GM12865 (cell line): ENCODE data around the gene FAM193A.

Experiments
- DNase-seq: peaks from one replicate; pipeline ENCODE4 v3.0.0; 2010; ENCODE audit warnings: low read depth
- H3K4me3 ChIP-seq: 2 replicates; pipeline ENCODE4 v1.5.1; 2011; ENCODE audit warnings: mild to moderate bottlenecking, low read depth, low read length, control low read depth
- CTCF ChIP-seq: IDR thresholded peaks from 2 replicates; pipeline ENCODE4 v1.5.1; 2011; ENCODE audit warnings: low read length, control low read depth, low read depth, inconsistent platforms; ENCODE audit not compliant: insufficient read depth; ENCODE audit errors: missing control alignments

The FAM193A gene

GRCh38 chr4:2696423-2696822, 160.0 kb downstream of the FAM193A start:
- peak; percentile 97 for DNase-seq
- TF ChIP-seq CTCF: peak; percentile 9
- peak overlapping the region; percentile 23 for H3K4me3 ChIP-seq

GRCh38 chr4:2697995-2698414, 161.6 kb downstream of the FAM193A start:
- H3K4me3 ChIP-seq: no peak overlapping the region
- no peak for DNase-seq
- no peak for TF ChIP-seq CTCF

- TF ChIP-seq CTCF: no peak
- H3K4me3 ChIP-seq: no peak overlapping the region
- no peak for DNase-seq
These were observed 162.1 kb downstream of the FAM193A start for GRCh38 chr4:2698504-2698903.

GRCh38 chr4:2698951-2699505, 162.6 kb downstream of the FAM193A start:
- TF ChIP-seq CTCF: no peak
- H3K4me3 ChIP-seq: no peak overlapping the region
- no peak for DNase-seq

- no peak for TF ChIP-seq CTCF
- no peak overlapping the region for H3K4me3 ChIP-seq
- no peak for DNase-seq
These were observed 163.1 kb downstream of the FAM193A start for GRCh38 chr4:2699534-2699933.

GRCh38 chr4:2700031-2700430, 163.6 kb downstream of the FAM193A start:
- no peak for DNase-seq
- TF ChIP-seq CTCF: no peak
- H3K4me3 ChIP-seq: no peak overlapping the region

GRCh38 chr4:2702361-2702760, 165.9 kb downstream of the FAM193A start:
- no peak overlapping the region for H3K4me3 ChIP-seq
- no peak for TF ChIP-seq CTCF
- no peak for DNase-seq
